SK-N-SH (cell line): ENCODE results near the gene IL1RL2.

Experiments
- CTCF ChIP-seq: fragments of 200-600 bp; sonication (generic); IDR thresholded peaks from 2 replicates; pipeline ENCODE4 v1.6.1; 2017; ENCODE audit warnings: antibody characterized with exemption, mild to moderate bottlenecking, moderate library complexity
- EZH2phosphoT487 ChIP-seq: fragments of 200-600 bp; sonication (generic); IDR thresholded peaks from 2 replicates; pipeline ENCODE4 v1.6.1; 2017; ENCODE audit warnings: low read depth, mixed run types, mild to moderate bottlenecking, antibody characterized with exemption, moderate library complexity, borderline replicate concordance
- IRF3 ChIP-seq: fragments of 150-350 bp; IDR thresholded peaks from 2 replicates; pipeline ENCODE4 v1.6.1; 2016; ENCODE audit warnings: mild to moderate bottlenecking, low read depth, low read length
- JUND ChIP-seq: IDR thresholded peaks from 2 replicates; pipeline ENCODE4 v1.4.0; 2012
- POLR2AphosphoS5 ChIP-seq: IDR thresholded peaks from 2 replicates; pipeline ENCODE4 v1.6.1; 2012; ENCODE audit warnings: low read depth, low read length
- RAD21 ChIP-seq: IDR thresholded peaks from 2 replicates; pipeline ENCODE4 v1.6.1; 2012; ENCODE audit warnings: mild to moderate bottlenecking, low read length
- TAF1 ChIP-seq: IDR thresholded peaks from 2 replicates; pipeline ENCODE4 v1.6.1; 2012; ENCODE audit warnings: low read depth, mild to moderate bottlenecking, low read length, moderate library complexity, borderline replicate concordance
- TEAD4 ChIP-seq: IDR thresholded peaks from 2 replicates; pipeline ENCODE4 v1.4.0; 2012; ENCODE audit warnings: mild to moderate bottlenecking, borderline replicate concordance; ENCODE audit not compliant: insufficient read depth
- USF2 ChIP-seq: fragments of 150-350 bp; IDR thresholded peaks from 2 replicates; pipeline ENCODE4 v1.6.1; 2017; ENCODE audit warnings: antibody characterized with exemption, low read length, low read depth, borderline replicate concordance

GRCh38 chr2:102264952-102265351 is 78.1 kb downstream of the IL1RL2 start:
- no peak for TF ChIP-seq JUND
- no peak for TF ChIP-seq CTCF
- TF ChIP-seq IRF3: no peak
- no peak for TF ChIP-seq EZH2phosphoT487
- TF ChIP-seq POLR2AphosphoS5: no peak
- no peak for TF ChIP-seq USF2
- no peak for TF ChIP-seq RAD21
- TF ChIP-seq TEAD4: no peak
- TF ChIP-seq TAF1: no peak
